ENCODE results near the gene CNNM4.

GRCh38 chr2:96775160-96775559 is 14.5 kb downstream of the CNNM4 start:
- no peak for TF ChIP-seq ZNF512 (CRISPR knock-in tag; IDR thresholded peaks at IDR 0.05; ENCODE audit: borderline replicate concordance)
- no peak for TF ChIP-seq PRDM15 (CRISPR knock-in tag; IDR thresholded peaks at IDR 0.05)
- no peak for TF ChIP-seq CTCF (IDR thresholded peaks at IDR 0.05)
- TF ChIP-seq ZNF232 (CRISPR knock-in tag; IDR thresholded peaks at IDR 0.05), result no peak
- TF ChIP-seq NR3C1 (CRISPR knock-in tag; conservative IDR thresholded peaks at IDR 0.05; ENCODE audit: low read depth), result no peak
- no peak for TF ChIP-seq HMGA2 (CRISPR knock-in tag; IDR thresholded peaks at IDR 0.05)
- no peak for TF ChIP-seq CBFB (CRISPR knock-in tag; IDR thresholded peaks at IDR 0.05; ENCODE audit: low read depth)
- no peak for TF ChIP-seq JAZF1 (CRISPR knock-in tag; IDR thresholded peaks at IDR 0.05)
- TF ChIP-seq ZBTB21 (CRISPR knock-in tag; IDR thresholded peaks at IDR 0.05; ENCODE audit: borderline replicate concordance), result no peak
- no peak for TF ChIP-seq PREB (CRISPR knock-in tag; IDR thresholded peaks at IDR 0.05; ENCODE audit: borderline replicate concordance)
- no peak for TF ChIP-seq SOX15 (CRISPR knock-in tag; IDR thresholded peaks at IDR 0.05)
- TF ChIP-seq MYBL2 (CRISPR knock-in tag; IDR thresholded peaks at IDR 0.05), result no peak
- no peak for TF ChIP-seq TEAD4 (CRISPR knock-in tag; IDR thresholded peaks at IDR 0.05)

All from WTC11 (cell line).